PFSK-1 (cell line): ENCODE measurements around the gene DST.

Source experiments
- FOXP2 ChIP-seq: optimal IDR thresholded peaks from 2 replicates; pipeline ENCODE3; 2011; ENCODE audit warnings: borderline replicate concordance, control low read depth, inconsistent platforms; ENCODE audit not compliant: insufficient read depth; ENCODE audit errors: extremely low read length, extremely low read depth
- POLR2AphosphoS5 ChIP-seq: IDR thresholded peaks from 2 replicates; pipeline ENCODE4 v1.6.1; 2012; ENCODE audit warnings: low read depth, mild to moderate bottlenecking, control low read depth, low read length, moderate library complexity
- SIN3A ChIP-seq: IDR thresholded peaks from 2 replicates; pipeline ENCODE4 v1.6.1; 2012; ENCODE audit warnings: mild to moderate bottlenecking, low read length, moderate library complexity, borderline replicate concordance; ENCODE audit not compliant: insufficient read depth
- TAF1 ChIP-seq: IDR thresholded peaks from 2 replicates; pipeline ENCODE4 v1.6.1; 2012; ENCODE audit warnings: low read length, control low read depth, borderline replicate concordance; ENCODE audit not compliant: insufficient read depth
- TF ChIP-seq, protein P1 (sequence below), 2 experiments: IDR thresholded peaks; 2 replicates each; pipeline versions ENCODE4 v1.6.1 to v1.8.0; 2011 to 2012; ENCODE audit warnings: low read depth in 2 of 2, low read length in 2 of 2, control low read depth in 1 of 2, inconsistent platforms in 1 of 2, mild to moderate bottlenecking in 1 of 2, moderate library complexity in 1 of 2; ENCODE audit not compliant: insufficient read depth in 1 of 2

Gene DST

DNA sequence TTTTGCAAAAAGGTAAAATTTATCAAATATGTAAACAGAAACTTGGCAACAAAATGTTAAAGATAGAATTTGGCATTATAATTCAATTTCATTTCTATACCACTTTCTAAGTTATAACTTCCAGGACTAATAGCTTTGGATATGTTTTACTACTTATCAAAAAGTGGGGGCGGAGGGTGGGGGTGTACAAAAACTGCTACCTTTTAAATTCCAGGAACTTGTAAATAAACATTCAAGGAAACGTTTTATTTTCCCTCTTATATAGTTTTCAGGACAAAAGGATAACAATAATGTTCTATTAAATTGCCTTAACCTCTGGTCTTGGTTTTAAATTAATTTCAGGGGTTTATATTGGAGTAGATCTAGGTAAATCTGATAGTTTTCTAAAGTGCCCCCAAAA is 103.8 kb downstream of the DST start:
- TF ChIP-seq POLR2AphosphoS5, result no peak
- no peak for TF ChIP-seq SIN3A
- no peak for TF ChIP-seq FOXP2
- TF ChIP-seq, protein P1, sequence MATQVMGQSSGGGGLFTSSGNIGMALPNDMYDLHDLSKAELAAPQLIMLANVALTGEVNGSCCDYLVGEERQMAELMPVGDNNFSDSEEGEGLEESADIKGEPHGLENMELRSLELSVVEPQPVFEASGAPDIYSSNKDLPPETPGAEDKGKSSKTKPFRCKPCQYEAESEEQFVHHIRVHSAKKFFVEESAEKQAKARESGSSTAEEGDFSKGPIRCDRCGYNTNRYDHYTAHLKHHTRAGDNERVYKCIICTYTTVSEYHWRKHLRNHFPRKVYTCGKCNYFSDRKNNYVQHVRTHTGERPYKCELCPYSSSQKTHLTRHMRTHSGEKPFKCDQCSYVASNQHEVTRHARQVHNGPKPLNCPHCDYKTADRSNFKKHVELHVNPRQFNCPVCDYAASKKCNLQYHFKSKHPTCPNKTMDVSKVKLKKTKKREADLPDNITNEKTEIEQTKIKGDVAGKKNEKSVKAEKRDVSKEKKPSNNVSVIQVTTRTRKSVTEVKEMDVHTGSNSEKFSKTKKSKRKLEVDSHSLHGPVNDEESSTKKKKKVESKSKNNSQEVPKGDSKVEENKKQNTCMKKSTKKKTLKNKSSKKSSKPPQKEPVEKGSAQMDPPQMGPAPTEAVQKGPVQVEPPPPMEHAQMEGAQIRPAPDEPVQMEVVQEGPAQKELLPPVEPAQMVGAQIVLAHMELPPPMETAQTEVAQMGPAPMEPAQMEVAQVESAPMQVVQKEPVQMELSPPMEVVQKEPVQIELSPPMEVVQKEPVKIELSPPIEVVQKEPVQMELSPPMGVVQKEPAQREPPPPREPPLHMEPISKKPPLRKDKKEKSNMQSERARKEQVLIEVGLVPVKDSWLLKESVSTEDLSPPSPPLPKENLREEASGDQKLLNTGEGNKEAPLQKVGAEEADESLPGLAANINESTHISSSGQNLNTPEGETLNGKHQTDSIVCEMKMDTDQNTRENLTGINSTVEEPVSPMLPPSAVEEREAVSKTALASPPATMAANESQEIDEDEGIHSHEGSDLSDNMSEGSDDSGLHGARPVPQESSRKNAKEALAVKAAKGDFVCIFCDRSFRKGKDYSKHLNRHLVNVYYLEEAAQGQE (IDR thresholded peaks at IDR 0.05; ENCODE audit: insufficient read depth in 1 of 2, low read depth in 2 of 2, low read length in 2 of 2), result no peak
- no peak for TF ChIP-seq TAF1

DNA sequence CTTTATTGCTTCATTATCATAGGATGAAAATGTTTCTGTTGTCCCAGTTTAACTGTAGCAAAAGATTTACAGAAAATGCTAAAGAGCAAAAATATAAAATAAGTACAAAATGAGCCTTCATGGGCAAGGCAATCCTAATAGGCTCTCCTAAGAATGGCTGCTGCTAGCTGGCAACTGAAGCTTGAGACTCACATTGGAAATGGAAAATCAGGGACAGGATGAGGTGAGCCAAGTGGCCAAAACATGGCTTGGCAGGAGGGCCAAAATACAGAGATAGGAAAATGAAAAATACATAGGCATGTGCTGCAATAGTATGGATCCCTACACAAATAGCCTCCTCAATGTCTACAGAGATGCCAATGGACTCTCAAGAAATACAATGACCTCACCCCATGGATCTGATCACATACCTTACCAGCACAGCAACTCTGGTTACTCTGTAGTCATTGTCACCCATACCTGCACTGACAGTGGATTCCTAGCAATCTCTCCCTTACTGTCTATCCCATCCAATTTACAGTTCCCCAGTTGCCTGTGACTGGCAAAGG is 105.4 kb downstream of the DST start:
- TF ChIP-seq, protein P1 (IDR thresholded peaks at IDR 0.05; ENCODE audit: insufficient read depth in 1 of 2, low read depth in 2 of 2, low read length in 2 of 2), result no peak
- TF ChIP-seq POLR2AphosphoS5 (no peak), SIN3A (no peak), TAF1 (no peak), FOXP2 (no peak)

DNA sequence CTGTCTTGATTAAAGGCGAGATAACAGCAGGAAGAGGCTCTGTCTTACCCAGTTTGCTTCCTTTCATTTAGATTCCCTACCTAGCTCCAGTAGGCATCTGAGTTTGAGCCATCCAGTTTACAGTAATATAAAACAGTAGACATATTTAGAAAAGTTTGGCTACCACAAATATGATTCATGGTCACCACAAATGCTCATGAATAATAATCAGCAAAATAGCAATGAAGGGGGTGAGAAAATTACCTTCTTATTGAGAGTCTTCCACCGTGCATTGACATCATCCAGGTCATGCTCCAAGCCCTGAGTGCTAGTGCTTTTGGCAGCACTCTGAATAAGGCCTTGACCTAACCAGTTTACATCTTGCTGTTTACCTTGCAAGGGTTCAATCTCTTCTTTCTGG is 106.2 kb downstream of the DST start:
- TF ChIP-seq POLR2AphosphoS5, result no peak
- TF ChIP-seq SIN3A, result no peak
- no peak for TF ChIP-seq FOXP2
- TF ChIP-seq, protein P1 (IDR thresholded peaks at IDR 0.05; ENCODE audit: insufficient read depth in 1 of 2, low read depth in 2 of 2, low read length in 2 of 2), result no peak
- TF ChIP-seq TAF1, result no peak

DNA sequence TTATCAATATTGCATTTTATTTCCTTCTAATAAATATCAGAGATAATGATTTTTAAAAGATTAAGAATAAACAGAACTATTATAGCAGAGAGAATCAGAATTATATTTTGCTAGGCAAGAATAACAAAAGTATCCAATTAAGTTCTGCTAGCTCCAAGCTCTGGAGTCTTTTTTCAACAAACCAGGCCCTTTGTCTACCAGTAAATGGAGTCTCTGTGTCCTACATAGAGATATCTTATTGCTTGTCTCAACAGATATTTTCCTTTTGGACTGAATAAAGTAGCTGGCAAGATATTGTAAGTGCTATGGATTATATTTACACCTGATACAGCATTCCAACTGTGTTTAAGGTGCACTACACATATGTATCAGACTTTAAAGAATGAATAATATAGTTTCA is 107.1 kb downstream of the DST start:
- TF ChIP-seq SIN3A, result no peak

DNA sequence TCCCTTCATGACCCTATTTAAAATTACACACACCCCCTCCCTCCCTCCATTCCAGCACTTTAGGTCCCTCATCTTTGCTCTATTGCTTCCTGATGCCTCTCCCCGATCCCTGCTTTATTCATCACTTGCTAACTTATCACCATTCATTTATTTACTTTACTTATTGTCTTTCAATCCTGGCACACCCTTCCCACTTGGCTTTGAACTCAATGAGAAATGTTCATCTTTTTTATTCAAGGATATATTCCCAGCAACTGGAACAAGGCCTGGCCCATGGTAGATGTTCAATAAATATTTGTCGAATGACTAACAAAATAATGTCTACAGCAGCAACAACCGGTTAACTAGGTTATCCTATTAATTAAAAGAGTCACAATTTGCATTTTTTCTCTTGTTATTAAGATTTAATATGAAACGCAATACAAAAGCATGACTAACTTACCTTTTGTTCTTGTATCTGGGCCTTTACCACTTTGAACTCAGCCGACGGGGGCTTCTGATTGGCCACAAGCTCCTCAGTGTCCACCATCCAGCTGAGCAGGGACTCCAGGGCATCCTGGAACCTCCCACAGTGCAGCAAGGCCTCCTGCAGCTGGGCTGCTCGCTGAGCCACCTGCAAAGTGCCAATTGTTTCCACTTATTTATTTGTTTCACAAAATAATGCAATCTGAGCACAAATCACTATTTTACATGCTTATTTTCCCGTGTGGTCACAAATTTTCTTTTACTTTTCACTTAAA is 107.8 kb downstream of the DST start:
- TF ChIP-seq TAF1 (no peak), POLR2AphosphoS5 (no peak), SIN3A (no peak), FOXP2 (no peak)
- TF ChIP-seq, protein P1 (IDR thresholded peaks at IDR 0.05; ENCODE audit: insufficient read depth in 1 of 2, low read depth in 2 of 2, low read length in 2 of 2), result no peak
